HEK293 (cell line): ENCODE measurements around the gene SF3B2.
A peak's percentile ranks its signal among the peaks of the same experiment; 100 is the strongest.

Source experiments
- CTCF ChIA-PET: fragments of 350-600 bp; formaldehyde crosslinking; extraction: SDS; loops from one replicate; lab custom pipeline; 2021; ENCODE audit warnings: antibody characterized with exemption; lab: Yijun Ruan, JAX
- POLR2A ChIA-PET: fragments of 300-600 bp; formaldehyde crosslinking; extraction: SDS; loops from one replicate; lab custom pipeline; 2020; ENCODE audit warnings: antibody characterized with exemption, inconsistent platforms; lab: Yijun Ruan, JAX
- H3K27ac ChIP-seq: fragments of 200-500 bp; sonication (Bioruptor generic); 2 replicates; pipeline ENCODE4 v1.5.1; 2014; ENCODE audit warnings: low read depth, low read length, control low read depth, inconsistent platforms; ENCODE audit errors: extremely low read depth
- H3K36me3 ChIP-seq, 2 experiments: fragments of 200-500 bp in 1 of 2; sonication (Bioruptor generic) in 1 of 2; 1 replicate in 1 of 2; 2 replicates in 1 of 2; pipeline ENCODE4 v1.5.1; 2014 to 2017; ENCODE audit warnings: inconsistent platforms in 2 of 2, low read length in 2 of 2; ENCODE audit not compliant: control insufficient read depth in 2 of 2, insufficient read depth in 1 of 2
- H3K4me1 ChIP-seq: fragments of 200-500 bp; sonication (Bioruptor generic); 2 replicates; pipeline ENCODE4 v1.5.1; 2014; ENCODE audit warnings: mild to moderate bottlenecking, low read length, inconsistent platforms; ENCODE audit not compliant: control insufficient read depth, insufficient read depth
- H3K4me3 ChIP-seq: 2 replicates; pipeline ENCODE4 v1.5.1; 2011; ENCODE audit warnings: low read depth, mild to moderate bottlenecking, control low read depth, low read length, moderate library complexity
- H3K9me3 ChIP-seq: fragments of 200-500 bp; sonication (Bioruptor generic); 2 replicates; pipeline ENCODE4 v1.5.1; 2014; ENCODE audit warnings: low read depth, low read length, inconsistent platforms; ENCODE audit not compliant: control insufficient read depth, insufficient read depth
- ATF2 ChIP-seq: fragments of 450-650 bp; formaldehyde crosslinking; IDR thresholded peaks from 2 replicates; pipeline ENCODE4 v1.5.1; 2016; ENCODE audit warnings: missing biosample characterization, missing genetic modification characterization, low read depth
- BCL11B ChIP-seq: fragments of 450-650 bp; formaldehyde crosslinking; IDR thresholded peaks from 2 replicates; pipeline ENCODE4 v1.5.1; 2016; ENCODE audit warnings: low read depth, missing biosample characterization, missing genetic modification characterization
- GLIS1 ChIP-seq: fragments of 450-650 bp; formaldehyde crosslinking; IDR thresholded peaks from 2 replicates; pipeline ENCODE4 v1.5.1; 2016; ENCODE audit warnings: missing biosample characterization, missing genetic modification characterization
- HOXD13 ChIP-seq: sonication (generic); formaldehyde crosslinking; IDR thresholded peaks from 2 replicates; pipeline ENCODE4 v1.8.0; 2022; ENCODE audit warnings: missing genetic modification reagents, borderline replicate concordance
- IKZF3 ChIP-seq: fragments of 450-650 bp; IDR thresholded peaks from 2 replicates; pipeline ENCODE4 v1.5.0; 2018; ENCODE audit warnings: missing biosample characterization, mild to moderate bottlenecking, missing genetic modification characterization, moderate library complexity
- PRDM10 ChIP-seq: fragments of 450-650 bp; formaldehyde crosslinking; IDR thresholded peaks from 2 replicates; pipeline ENCODE4 v1.5.1; 2016; ENCODE audit warnings: missing biosample characterization, missing genetic modification characterization
- SCRT1 ChIP-seq: fragments of 450-650 bp; formaldehyde crosslinking; IDR thresholded peaks from 2 replicates; pipeline ENCODE4 v1.5.1; 2016; ENCODE audit warnings: missing biosample characterization, missing genetic modification characterization, borderline replicate concordance
- SP3 ChIP-seq: fragments of 450-650 bp; formaldehyde crosslinking; IDR thresholded peaks from 2 replicates; pipeline ENCODE4 v1.5.1; 2016; ENCODE audit warnings: missing biosample characterization, missing genetic modification characterization
- ZBTB17 ChIP-seq: fragments of 450-650 bp; formaldehyde crosslinking; IDR thresholded peaks from 2 replicates; pipeline ENCODE4 v1.5.1; 2016; ENCODE audit warnings: missing biosample characterization, missing genetic modification characterization
- ZNF292 ChIP-seq: fragments of 450-650 bp; formaldehyde crosslinking; IDR thresholded peaks from 2 replicates; pipeline ENCODE4 v1.5.1; 2016; ENCODE audit warnings: low read depth, missing biosample characterization, missing genetic modification characterization, borderline replicate concordance
- ZNF302 ChIP-seq: fragments of 450-650 bp; formaldehyde crosslinking; IDR thresholded peaks from 2 replicates; pipeline ENCODE4 v1.5.1; 2016; ENCODE audit warnings: missing biosample characterization, missing genetic modification characterization, low read depth
- ZNF324 ChIP-seq: fragments of 450-650 bp; formaldehyde crosslinking; IDR thresholded peaks from 2 replicates; pipeline ENCODE4 v1.5.1; 2016; ENCODE audit warnings: missing biosample characterization, missing genetic modification characterization
- ZNF335 ChIP-seq: fragments of 450-650 bp; formaldehyde crosslinking; conservative IDR thresholded peaks from 2 replicates; pipeline ENCODE4 v1.5.1; 2016; ENCODE audit warnings: missing biosample characterization, missing genetic modification characterization
- ZNF350 ChIP-seq: fragments of 450-650 bp; formaldehyde crosslinking; IDR thresholded peaks from 2 replicates; pipeline ENCODE4 v1.5.0; 2017; ENCODE audit warnings: missing biosample characterization, mild to moderate bottlenecking, missing genetic modification characterization
- ZNF596 ChIP-seq: fragments of 450-650 bp; IDR thresholded peaks from 2 replicates; pipeline ENCODE4 v1.5.0; 2018; ENCODE audit warnings: missing biosample characterization, mild to moderate bottlenecking, missing genetic modification characterization, moderate library complexity
- ZNF624 ChIP-seq: fragments of 450-650 bp; formaldehyde crosslinking; IDR thresholded peaks from 2 replicates; pipeline ENCODE4 v1.5.1; 2017; ENCODE audit warnings: missing biosample characterization, missing genetic modification characterization
- ZNF747 ChIP-seq: fragments of 450-650 bp; formaldehyde crosslinking; IDR thresholded peaks from 2 replicates; pipeline ENCODE4 v1.5.1; 2016; ENCODE audit warnings: missing biosample characterization, missing genetic modification characterization
- TF ChIP-seq, protein P1 (sequence below): fragments of 450-650 bp; IDR thresholded peaks from 2 replicates; pipeline ENCODE4 v1.5.1; 2018; ENCODE audit warnings: missing biosample characterization, mild to moderate bottlenecking, missing genetic modification characterization

Gene SF3B2

DNA sequence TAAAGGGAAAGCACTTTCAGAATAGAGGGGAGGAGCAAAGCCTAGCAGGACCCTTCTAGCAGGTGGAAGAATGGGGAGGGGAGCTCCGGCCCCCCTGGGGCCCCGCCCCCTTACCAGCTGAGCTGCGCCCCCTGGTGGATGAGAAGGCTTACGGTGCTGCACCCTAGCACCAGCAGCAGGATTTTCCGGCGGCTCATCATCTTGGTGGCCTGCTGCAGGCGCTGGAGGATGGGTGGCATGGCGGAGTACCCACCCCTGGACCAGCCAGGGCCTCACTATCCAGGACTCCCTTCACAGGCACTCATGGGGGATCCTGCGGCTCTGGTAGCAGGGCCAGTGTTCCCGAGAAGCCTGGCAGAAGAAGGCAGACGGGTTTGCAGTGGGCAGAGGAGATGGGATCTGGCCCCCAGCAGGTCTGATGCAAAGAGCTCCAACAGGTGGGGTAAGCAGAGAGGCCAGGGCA is 7.0 kb upstream of the SF3B2 start (continued):
- TF ChIP-seq ZNF335: no peak
- peak; percentile 78 for TF ChIP-seq SP3
- peak; percentile 54 for TF ChIP-seq ZBTB17 (tag by site-specific recombination)
- TF ChIP-seq SCRT1: peak; percentile 83
- peak; percentile 37; the same call in 1 of the 2 replicates for TF ChIP-seq GLIS1 (tag by site-specific recombination)

DNA sequence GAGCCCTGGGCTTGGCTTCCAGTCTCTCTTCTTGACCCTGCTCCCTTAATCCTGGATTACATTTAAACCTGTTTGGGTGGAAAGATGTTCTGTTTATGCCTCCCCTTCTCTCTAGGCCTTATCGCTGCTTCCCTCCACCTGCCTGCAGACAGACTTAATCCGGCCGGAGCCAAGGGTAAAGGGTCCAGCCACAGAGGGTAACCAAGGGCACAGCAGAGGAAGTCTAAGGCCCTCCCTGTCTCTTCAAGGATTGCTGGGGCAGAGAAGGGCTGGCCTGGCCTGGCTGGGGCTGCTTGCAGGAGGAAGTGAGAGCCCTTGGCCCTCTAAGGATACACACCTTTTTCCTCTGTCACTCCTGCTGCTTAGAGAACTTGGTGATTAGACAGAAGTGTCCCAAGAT is 5.3 kb upstream of the SF3B2 start:
- H3K4me3 ChIP-seq: no peak overlapping the region
- H3K9me3 ChIP-seq: no peaks in the 10 kb centered on the region
- no peak overlapping the region for H3K27ac ChIP-seq
- peaks cover 8% of the 10 kb centered on the region for H3K4me1 ChIP-seq
- POLR2A ChIA-PET: no interaction called here
- no peak for TF ChIP-seq ZNF624 (tag by site-specific recombination)
- TF ChIP-seq ZNF324 (tag by site-specific recombination): no peak
- TF ChIP-seq PRDM10: no peak
- no peak for TF ChIP-seq ATF2
- TF ChIP-seq, protein P1, sequence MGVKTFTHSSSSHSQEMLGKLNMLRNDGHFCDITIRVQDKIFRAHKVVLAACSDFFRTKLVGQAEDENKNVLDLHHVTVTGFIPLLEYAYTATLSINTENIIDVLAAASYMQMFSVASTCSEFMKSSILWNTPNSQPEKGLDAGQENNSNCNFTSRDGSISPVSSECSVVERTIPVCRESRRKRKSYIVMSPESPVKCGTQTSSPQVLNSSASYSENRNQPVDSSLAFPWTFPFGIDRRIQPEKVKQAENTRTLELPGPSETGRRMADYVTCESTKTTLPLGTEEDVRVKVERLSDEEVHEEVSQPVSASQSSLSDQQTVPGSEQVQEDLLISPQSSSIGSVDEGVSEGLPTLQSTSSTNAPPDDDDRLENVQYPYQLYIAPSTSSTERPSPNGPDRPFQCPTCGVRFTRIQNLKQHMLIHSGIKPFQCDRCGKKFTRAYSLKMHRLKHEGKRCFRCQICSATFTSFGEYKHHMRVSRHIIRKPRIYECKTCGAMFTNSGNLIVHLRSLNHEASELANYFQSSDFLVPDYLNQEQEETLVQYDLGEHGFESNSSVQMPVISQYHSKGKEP (tag by site-specific recombination): no peak
- TF ChIP-seq ZNF747 (tag by site-specific recombination): no peak
- TF ChIP-seq IKZF3 (tag by site-specific recombination): no peak
- no peak for TF ChIP-seq ZNF302 (tag by site-specific recombination)
- TF ChIP-seq, all 188 proteins: peak for 0
- CTCF ChIA-PET: interaction anchor here (0.7 to 5.3 kb wide), 9 partner anchors 9 to 196 kb away, joined by 3 to 49 read pairs (median 4); partner anchors contain the start of gene CATSPER1
- H3K36me3 ChIP-seq: no peaks in the 10 kb centered on the region

DNA sequence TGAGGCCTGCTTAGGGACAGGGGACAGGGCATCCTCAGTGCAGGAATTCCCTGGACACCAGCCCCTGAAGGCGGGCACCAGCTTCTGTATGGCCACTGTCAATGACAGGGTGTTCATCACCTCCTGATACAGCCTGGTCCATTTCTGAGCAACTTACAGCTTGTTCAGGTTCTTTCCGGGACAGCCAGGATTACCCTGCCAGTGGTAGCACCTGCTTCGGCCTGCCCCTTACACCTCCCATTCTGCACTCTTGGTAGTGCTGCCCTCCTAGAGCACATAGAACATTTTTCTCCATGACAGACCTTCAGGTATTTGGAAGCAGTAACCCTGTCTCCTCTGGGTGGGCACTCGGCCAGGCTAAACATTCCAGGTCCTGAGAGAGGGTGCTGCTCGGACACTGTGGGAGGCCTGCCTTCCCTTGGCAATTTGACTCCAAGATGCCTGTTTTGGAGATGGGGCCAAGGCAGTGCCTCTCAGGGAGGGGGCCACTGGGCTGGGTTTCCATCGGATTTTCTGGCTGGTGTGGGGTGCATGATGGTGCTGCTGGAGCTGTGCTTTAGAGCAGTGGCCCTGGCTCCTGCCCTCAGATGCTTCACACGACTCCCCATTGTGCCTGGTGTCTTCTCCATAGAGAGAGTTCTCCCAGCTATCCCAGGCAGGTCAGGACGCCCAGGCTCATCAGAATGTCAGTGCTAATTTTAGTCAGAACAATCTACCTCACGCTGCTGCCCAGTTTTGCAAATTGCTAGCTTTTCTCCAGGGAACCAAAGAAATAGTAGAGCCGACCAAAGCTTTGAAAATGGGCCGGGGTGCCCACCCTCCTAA is 4.4 kb upstream of the SF3B2 start:
- CTCF ChIA-PET: interaction anchor here (0.6 to 5.3 kb wide), 9 partner anchors 13 to 622 kb away, joined by 3 to 49 read pairs (median 4); partner anchors contain the start of gene CATSPER1
- Histone ChIP-seq H3K9me3 (no peaks in the 10 kb centered on the region), H3K27ac (no peak overlapping the region), H3K36me3 (peaks cover 0 to 1% of the 10 kb centered on the region in 2 experiments; a peak in 1 of 3 replicates), H3K4me3 (no peak overlapping the region), H3K4me1 (peaks cover 8% of the 10 kb centered on the region)
- TF ChIP-seq PRDM10 (peak; percentile 87), ZNF350 (no peak), ZNF292 (tag by site-specific recombination) (no peak), HOXD13 (CRISPR knock-in tag) (no peak), BCL11B (tag by site-specific recombination) (no peak), ZNF596 (no peak), GLIS1 (tag by site-specific recombination) (peak; percentile 87)
- POLR2A ChIA-PET: interaction anchor here (0.8 kb wide), 1 partner anchor 89 kb away, joined by 3 read pairs; no protein-coding TSS in a partner anchor
